Fibroblast of skin of left biceps (primary cell): ENCODE measurements around the gene OLFML2B.

Experiments used
- DNase-seq, 2 experiments: peaks; one replicate each; pipeline ENCODE4 v3.0.0-alpha.2; 2013; ENCODE audit warnings: low read depth in 2 of 2

The OLFML2B gene

DNA sequence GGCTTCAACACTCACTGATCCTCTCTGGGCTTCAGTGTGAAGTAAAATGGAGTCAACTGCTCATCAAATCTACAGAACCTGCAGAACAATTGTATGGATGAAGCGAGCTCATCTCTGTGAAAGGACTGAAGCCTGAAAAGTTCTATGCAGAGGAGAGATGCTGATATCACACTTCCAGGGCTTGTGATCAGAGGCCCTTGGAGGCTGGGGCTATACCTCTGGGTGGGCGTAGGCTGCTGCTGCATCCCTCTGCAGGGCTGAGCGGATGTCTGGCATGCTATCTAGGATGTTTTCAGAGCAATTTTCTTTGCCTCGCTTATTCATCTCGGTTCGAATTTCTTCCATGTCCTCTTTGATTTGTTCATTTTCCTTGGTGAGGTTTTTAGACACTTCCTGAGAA lies 17.6 kb downstream of the OLFML2B start:
- no peak for DNase-seq

DNA sequence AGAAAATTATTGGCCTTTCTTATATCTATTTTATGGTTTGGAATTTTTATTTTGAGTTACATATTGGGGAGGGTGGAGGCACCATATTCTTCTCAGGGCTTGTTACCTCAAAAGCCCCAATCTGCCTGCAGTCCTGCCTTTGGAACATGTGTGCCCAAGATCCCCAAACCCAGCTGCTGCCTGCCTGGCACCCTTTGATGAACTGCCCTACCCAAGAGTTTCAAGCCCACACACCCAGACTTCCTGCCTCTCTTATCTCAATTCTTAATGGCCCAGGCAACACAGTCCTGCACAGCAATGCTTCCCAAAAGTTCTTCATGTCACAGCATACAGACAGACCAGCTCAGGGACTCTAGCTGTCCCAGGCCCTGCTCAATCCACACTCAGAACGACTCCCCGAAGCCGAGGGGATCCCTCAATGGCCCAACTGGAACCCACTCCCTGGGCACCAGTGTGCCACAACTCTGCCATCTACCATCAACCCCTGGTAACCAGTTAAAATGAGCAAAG lies 19.2 kb downstream of the OLFML2B start:
- no peak for DNase-seq

DNA sequence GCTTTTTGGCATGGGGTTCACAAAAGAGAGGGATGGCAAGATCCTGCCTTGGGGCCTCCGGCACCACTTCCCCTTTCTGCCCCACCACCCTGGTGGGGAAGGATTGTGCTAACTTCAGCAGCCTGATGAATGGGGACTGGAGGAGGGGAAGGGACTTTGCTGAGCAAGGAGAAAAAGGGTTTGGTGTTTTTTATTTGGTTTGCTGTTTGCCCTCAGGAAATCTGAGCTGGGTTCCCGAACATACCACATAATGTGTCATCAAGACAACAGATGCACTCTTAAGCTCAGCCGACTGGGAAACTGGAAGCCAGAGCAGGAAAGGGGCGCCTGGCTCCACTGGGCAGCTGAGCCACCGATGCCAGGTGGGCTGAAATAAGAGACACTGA lies 19.8 kb downstream of the OLFML2B start:
- DNase-seq: no peak

DNA sequence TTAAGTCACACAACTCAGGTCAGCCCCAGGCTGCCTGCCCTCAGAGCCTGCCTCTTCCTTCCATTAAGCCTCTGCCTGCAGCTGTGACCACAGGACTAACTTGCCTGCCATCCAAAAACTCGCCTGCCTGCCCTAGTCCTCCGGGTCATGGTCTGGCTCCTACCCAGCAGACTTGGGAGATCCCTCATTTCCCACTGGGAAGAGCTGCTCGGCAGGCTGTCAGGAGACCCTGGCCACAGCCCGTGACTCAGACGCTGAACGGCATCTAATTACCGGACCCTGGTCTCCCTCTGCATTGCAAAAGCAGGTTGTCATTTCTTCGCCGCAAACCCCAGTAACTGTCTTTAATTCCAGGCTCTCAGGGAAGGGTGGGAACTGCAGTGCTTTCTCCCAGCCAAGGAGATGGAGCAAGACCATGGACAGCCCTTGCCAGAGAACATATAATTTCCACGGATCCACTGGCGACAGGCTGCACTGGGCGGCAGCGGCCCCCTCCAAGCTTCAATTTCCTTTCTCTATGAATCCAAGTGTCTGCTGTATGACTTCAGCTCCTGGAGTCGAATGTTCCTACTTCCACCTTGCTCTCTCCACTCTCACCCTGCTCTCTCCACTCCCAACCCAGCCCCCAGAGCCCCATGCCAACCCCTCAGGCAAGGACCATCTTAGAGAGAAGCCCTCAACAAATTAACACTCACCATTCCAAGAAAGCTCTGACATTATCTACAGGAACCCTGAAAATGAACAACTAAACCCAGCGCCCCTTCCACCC lies 20.4 kb downstream of the OLFML2B start:
- peak; percentile 75 to 76 for DNase-seq

DNA sequence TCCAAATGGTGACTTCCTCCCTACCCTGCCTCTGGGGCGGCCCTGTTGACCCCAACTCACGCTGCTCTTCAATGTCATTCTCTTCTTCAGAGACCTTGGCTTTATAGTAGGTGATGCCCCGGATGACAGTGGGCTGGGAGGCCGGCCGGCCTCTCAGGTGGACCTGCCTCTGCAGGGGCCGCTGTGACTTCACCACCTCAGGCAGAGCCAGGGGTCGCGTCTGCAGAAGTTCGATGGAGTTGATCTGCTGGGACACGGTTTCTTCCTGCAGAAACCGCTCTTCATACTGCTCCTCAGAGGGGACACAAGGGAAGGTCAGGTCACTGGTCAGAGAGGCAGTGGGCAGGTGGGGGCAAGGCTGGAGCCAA lies 23.6 kb downstream of the OLFML2B start:
- DNase-seq: no peak

DNA sequence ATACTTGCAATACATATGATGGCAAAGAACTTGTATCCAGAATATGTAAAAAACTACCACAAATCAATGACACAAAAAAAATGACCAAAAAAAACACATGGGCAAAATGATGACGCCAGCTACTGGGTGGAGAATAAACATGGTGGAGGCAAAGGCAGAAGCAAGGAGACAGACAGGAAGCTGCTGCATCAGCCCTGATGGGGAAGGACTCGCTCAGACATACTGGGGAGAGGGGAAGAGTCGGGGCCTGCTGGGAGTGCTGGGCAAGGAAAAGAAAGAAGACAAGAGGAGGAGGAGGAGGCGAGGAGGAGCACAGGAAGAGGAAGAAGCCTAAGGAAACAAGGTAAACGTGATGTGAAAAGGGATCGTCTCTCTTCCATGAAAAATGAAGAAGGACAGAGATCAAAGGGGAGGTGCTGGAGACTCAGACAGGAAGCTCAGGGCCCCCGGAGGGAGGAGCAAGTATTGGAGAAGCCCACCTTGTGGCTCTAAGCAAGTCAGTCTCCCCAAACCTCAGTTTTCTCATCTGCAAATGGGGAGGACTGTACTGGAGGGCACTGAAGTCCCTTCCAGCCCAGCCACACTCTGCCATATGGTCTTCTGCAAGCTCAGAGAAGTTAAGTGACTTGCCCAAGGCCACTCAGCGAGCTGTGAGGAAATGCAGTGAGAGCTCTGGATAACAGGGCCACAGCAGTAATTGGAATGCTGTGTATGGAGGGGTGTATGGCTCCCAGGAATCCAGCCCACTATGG lies 24.2 kb downstream of the OLFML2B start:
- no peak for DNase-seq

DNA sequence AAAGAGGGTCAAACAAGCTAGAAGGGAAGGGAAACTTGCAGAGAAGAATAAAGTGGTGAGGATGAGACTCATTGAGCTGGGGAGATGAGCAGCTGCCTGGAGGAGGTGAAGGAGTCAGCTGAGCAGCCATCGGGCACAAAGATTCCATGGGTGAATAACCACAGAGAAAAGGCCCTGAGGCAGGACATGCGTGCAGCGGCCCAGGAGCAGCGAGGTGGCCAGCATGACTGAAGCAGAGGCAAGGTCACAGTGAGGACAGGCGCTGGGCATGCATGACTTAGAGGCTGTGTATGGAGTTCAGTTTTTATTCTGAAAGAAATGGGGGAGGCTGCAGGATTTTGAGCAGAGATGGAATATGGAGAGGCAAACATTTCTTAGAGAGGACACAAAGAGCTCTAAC lies 24.9 kb downstream of the OLFML2B start:
- no peak for DNase-seq

DNA sequence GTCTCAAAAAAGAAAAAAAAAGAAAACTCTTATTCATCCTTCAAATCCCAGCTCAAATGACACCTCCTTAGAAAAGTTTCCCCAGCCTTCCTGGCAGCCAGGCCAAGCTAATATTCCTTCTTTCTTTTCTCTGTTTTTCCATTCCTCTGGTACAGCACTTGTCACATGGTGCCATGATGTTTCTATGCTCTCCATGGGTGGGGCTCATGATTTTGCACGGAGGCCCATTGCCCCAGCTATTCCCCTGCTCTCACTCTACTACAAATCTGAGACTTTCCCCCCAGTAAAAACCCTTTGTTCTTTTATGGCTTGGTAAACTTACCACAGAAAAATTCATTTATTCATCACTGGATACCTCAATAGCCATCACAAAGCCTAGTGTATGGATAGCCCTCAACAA lies 26.5 kb downstream of the OLFML2B start:
- DNase-seq: no peak

DNA sequence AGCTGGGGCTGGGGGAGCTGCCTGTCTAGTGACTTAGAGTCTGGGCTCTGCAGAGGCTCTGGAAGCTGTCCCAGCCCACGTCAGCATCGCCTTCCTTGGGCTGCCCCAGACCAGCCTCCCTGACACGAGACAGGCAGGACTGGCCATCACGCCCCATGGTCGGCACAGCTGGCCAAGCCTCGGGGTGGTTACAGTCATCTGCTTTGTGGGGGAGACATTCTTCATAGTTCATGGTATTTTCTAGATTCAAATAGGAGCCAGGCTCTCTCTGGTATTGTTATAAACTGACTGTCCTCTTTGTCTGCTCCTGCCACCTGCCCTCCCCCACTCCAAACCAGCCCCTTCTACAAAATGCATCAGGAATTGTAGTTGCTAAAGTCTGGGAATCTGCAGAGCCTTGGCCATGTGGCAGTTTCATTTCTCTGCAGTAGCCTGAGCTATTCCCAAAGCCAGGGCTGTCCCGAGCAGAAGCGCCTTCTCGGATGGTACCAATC lies 29.4 kb downstream of the OLFML2B start:
- no peak for DNase-seq

DNA sequence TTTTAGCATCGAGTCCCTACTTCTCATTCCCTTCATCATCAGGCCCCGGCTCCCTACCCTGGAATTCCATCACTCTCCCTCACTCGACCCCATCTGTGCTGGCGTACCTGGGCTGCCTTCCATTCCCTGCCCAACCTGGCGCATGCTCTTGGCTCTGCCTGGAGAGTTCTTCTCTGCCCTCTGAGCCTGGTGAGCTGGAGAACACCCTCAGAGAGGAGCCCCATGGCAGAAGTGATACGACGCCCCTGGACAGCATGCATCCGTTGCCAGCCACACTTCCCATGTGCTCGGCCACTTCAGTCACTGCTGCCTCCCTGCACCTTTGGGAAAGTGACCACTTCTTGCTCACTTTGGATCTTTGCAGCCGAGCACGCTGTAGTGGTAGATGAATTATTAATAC lies 30.1 kb downstream of the OLFML2B start:
- DNase-seq: no peak

DNA sequence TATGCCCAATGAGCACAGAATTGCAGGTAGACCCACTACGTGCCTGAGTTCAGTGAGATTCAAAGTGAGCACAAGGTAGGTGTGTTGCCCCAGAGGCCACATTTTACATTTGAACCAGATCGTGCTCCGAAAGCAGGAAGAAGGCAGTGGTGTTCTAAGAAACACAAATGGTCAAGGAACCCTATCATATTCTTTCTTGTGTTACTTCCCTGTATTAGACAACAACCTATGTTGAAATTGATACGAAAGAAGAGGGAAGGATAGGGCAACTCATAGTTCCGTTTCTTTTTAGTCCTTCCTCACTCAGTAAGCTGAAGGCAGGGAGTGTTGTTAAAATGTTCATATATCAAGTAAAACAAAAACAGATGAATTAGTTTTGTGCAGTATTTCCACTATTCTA lies 33.9 kb downstream of the OLFML2B start:
- DNase-seq: no peak

DNA sequence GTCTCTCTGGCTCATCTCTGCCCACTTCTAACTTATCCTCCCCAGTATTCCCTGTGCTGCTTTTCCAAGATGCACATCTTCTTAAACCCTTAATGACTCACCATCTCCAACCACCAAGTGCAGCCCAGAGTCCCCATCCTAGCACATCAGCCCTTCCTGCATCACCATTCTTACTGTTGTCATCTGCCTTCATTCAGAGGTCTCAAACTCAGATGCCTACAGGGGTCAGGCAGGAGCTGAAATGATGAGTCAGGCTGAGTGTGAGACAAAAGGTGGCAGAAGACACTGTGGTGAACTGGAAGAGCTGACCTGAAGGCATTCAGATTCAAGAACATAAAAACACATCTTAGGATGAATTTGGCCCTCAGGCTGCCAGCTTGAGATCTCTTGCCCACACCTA lies 34.6 kb downstream of the OLFML2B start:
- no peak for DNase-seq

DNA sequence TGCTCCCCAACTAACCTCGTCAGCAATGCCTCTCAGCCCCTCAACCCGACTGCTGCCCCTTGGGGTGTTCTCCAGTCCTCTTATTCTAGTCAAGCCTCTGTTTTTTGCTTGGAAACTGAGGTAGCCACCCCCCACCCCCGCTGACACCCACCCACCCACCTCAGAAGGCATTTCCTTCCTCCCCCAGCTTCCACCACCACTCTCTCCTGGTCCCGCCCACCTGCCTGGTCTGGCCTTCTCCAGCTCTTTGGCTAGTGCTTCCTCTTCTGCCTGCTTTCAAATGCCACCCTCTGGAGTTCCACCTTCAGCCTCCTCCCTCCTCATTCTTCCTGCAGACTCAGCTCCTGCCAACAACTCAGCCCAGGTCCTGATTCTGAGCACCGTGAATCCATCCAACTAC lies 35.3 kb downstream of the OLFML2B start:
- DNase-seq: no peak

DNA sequence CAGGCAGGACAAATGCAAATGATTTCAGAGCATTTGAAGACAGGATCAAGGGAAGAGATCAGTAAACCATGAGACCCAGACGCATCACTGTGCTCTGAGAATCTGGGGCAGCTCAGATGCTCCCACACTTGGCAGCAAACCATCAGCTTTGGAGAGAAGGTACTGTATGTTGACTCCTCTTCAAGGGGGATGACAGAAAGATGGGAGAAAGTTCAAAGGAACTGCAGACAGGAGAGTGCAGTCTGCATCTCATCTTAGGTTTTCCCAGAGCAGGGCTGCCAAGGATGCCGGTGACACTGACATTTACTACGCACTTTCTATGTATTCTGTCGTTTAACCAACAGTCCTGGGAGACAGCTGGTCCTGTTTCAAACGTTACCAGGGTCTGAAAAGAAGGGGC lies 35.8 kb downstream of the OLFML2B start:
- no peak for DNase-seq

DNA sequence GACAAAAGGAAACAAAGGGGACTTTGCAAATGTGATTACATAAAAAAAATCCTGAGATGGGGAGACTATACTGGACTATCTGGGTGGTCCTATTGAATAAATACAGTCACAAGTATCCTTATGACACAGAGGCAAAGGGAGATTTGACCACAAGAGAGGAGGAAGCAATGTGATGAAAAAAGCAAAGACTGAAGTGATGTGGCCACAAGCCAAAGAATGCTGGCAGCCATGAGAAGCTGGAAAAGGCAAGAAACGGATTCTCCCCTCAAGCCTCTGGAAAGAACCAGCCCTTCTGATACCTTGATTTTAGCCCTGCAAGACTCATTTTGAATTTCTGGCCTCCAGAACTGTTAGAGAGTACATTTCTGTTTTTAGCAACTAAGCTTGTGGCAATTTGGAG lies 36.4 kb downstream of the OLFML2B start:
- no peak for DNase-seq

DNA sequence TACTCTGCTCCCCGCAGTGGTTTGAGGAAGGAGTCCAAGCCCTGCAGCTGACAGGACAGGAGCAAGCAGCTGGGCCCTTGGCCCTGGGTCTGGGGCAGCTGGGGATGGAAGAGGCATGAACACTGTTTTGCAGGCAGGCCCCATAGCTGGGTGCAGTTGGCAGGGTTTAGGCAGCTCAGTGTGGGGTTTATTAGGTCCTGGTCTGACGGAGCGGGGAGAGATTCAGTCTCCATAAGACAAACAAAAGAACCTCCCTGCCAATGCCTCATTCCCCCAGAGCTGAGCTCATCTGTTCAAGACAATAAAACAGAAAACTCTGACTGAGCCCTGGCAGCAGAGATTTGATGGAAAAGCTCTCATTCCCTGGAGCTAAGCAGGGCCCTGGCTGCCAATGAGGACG lies 37.3 kb downstream of the OLFML2B start:
- DNase-seq: no peak

DNA sequence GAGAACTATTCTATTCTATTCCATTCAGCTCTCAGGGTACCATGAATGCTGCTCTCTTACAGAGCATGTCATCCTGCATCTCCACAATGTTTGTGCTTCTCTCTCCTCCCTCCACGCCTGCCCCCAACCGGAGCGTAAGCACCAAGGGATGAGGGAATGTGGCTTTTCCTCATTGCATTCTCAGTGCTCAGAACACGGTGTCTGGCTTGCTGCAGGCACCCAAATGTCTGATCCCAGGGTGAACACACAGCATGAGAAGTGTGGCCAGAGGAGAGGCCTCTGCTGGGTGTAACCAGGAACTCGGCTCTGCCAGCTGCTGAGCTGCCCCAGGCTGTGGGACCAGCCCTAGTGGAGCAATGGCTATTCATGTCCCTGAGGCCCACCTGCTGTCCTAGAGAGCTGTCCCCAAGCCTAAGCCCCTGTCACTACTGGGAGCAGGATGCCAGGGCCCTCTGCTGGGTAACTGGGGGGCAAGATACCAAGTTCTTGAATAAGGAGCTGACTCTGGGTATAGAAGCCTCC lies 38.3 kb downstream of the OLFML2B start:
- DNase-seq: no peak

DNA sequence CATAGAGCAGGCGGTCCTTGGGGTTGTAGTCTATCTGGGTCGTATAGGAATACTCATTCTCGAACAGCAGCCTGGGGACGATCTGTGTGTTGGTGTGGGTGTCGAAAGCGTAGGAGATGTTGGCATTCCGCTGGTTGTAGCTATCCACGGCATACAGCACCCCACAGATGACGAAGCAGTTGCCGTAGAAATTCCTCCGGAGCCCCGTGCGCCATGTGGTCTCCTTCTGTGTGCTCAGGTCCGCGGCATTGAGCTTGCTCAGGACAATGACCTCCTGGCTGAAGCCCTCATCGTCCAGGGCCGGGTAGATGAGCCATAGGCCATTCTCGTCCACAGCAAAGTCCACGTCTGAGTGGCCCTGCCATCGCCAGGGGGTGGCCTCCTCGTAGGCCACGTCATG lies 39.9 kb downstream of the OLFML2B start:
- DNase-seq: no peak

DNA sequence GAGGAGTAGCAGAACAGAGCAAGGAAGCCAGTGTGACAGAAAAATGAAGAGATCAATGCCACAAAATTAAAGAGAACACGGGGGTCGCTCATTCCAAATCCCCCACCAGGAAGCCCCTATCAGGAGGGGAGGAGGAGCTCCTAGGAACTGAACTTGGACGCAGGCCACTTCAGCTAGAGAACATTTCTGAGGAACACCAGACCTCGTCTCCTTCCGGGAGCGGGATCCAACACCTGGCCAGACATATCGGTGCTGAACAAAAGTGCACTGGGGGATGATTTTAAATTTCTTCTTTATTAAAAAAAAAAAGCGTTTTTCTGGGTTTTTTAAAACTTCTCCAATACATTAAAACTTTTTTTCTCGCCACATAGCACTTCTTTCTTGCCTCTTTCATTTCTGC lies 40.8 kb downstream of the OLFML2B start:
- no peak for DNase-seq

DNA sequence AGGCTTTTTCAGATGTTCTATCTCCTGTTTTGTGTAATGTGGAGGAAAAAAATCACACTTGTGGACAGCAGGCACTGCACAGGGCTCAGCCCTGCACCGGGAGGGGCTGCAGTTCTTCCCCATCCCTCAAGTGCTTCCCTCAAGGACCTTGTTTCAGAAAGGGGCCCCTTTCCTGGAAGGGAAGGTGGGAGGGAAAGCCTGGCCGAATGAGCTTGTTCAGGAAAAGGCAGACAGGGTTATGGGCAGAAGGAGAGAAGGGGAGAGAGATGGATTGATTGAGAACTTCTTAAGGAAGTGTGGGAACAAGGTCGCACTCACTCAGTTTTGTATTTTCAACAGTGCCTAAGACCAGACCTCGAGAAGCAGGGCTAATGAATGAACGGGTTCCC lies 41.2 kb downstream of the OLFML2B start:
- DNase-seq: no peak

DNA sequence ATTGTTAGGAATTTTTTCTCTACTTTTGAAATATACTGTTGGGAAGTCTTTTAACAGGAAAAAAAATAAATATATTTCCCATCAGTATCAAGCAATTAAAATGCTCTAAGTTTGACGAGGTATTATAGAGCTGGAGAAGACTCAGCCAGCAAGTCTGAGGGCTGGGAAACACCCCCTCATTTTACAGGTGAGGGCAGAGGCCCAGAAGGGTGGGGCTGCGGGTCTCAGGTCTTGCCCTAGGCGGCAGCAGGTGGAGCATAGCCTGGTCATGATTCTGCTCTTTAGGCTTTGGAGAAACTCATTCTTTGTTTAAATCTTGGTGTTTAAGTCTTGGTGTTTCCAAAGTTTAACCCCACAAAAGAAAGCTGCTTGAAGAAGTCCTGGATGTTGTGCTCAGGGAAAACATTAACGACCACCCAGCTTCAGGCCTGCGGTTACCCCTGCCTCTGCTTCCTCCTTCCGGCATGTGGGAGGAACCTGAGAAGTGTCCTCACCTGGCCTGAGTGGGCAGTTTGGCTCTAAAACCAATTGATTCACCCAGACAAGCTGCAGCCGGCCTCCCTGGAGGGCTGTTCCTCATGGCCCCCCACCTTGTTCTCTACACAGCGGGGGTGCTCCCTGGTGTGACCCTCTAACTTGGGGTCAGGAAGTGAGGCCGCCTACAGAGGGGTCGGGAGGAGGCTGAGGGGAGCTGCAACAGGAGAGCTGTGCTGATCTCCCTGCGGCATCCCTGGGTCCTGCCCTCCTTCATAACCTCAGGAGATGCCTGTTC lies 41.7 kb downstream of the OLFML2B start:
- no peak for DNase-seq

DNA sequence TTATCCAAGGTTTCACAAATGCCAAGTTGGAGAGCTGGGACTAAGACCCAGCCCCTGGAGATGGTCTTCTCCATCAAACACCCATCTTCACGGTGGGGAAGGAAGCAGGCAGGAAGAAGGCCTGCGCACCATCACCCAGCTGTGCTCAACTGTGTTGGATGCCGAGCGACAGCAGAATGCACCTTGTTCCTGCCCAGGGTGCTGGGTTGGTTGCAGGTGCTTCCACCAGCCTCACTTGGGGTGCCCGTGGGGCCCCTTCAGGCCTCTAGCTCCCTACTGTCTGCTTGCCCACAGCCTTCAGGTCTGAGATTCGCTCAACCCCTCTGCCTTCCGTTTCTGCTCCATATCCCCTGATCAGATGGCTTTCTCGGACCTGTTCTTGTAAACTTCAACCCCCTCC lies 42.5 kb downstream of the OLFML2B start:
- DNase-seq: no peak
